Panc1 (cell line): Measurements from ENCODE around the gene FHIT.

Experiments
- CTCF ChIP-seq: fragments of 450-650 bp; IDR thresholded peaks from 2 replicates; pipeline ENCODE4 v1.5.1; 2017; ENCODE audit warnings: mild to moderate bottlenecking
- POLR2AphosphoS5 ChIP-seq: IDR thresholded peaks from 2 replicates; pipeline ENCODE4 v1.6.1; 2012; ENCODE audit warnings: mild to moderate bottlenecking, low read depth, low read length, moderate library complexity
- REST ChIP-seq, 2 experiments: IDR thresholded peaks; 2 replicates each; pipeline ENCODE4 v1.6.1; 2011 to 2012; ENCODE audit warnings: low read depth in 2 of 2, control low read depth in 1 of 2, low read length in 1 of 2, mild to moderate bottlenecking in 1 of 2, moderate library complexity in 1 of 2; ENCODE audit not compliant: insufficient read depth in 1 of 2

- TF ChIP-seq POLR2AphosphoS5 (no peak), CTCF (no peak), REST (IDR thresholded peaks at IDR 0.05; ENCODE audit: insufficient read depth in 1 of 2, low read depth in 2 of 2, low read length in 1 of 2) (no peak)
These were observed 1093.2 kb downstream of the FHIT start for GRCh38 chr3:60158035-60158434.
